Spinal cord (tissue), 10 donors: ENCODE measurements around the gene SH3PXD2B. TPM values are rescaled to one million over a fixed set of nuclear protein-coding genes. Genes with fewer than 3 reads are reported as not detected.

Experiments used
- DNase-seq, 6 donors: peaks; one replicate each; pipeline versions ENCODE4 v3.0.0 to v3.0.0-alpha.2; 2013 to 2015; ENCODE audit warnings: low spot score in 6 of 6, low read depth in 4 of 6
- H3K27ac ChIP-seq: one replicate; pipeline ENCODE4 v1.5.1; 2013; ENCODE audit warnings: low read depth, low read length, control low read depth
- H3K27me3 ChIP-seq: one replicate; pipeline ENCODE4 v1.6.1; 2013; ENCODE audit warnings: low read length; ENCODE audit not compliant: control insufficient read depth, insufficient read depth
- H3K36me3 ChIP-seq: one replicate; pipeline ENCODE4 v1.6.1; 2013; ENCODE audit warnings: low read length; ENCODE audit not compliant: control insufficient read depth, insufficient read depth
- H3K4me1 ChIP-seq: one replicate; pipeline ENCODE4 v1.6.1; 2013; ENCODE audit warnings: low read length; ENCODE audit not compliant: control insufficient read depth, insufficient read depth
- H3K4me3 ChIP-seq: one replicate; pipeline ENCODE4 v1.5.1; 2013; ENCODE audit warnings: low read depth, low read length, control low read depth
- H3K9me3 ChIP-seq: one replicate; pipeline ENCODE4 v1.6.1; 2013; ENCODE audit warnings: low read length; ENCODE audit not compliant: control insufficient read depth, insufficient read depth
- WGBS: methylation state at CpG from one replicate; pipeline ENCODE4 v1.1.5; 2013; ENCODE audit warnings: missing lambda C conversion rate; ENCODE audit not compliant: insufficient coverage; 5-methylcytosine and 5-hydroxymethylcytosine counted together
- polyA plus RNA-seq, 2 donors: library from polyadenylated mRNA; unstranded; fragments of 120-200 nt; gene quantifications; one replicate each; pipeline ENCODE4 v1.2.1, GENCODE V29; 2013; ENCODE audit not compliant: insufficient read length in 2 of 2
- total RNA-seq, 2 donors: library from RNA; depleted of rRNA in 1 of 2; stranded (reverse); fragments of 120-200 nt in 1 of 2; fragments of >200 nt in 1 of 2; gene quantifications; one replicate each; pipeline versions ENCODE4 v1.2.3 to v1.2.4, GENCODE V29; 2013 to 2014
- donor health status: healthy.

Gene SH3PXD2B
- total and polyA plus RNA-seq, 4 donors = 18.3 to 64.8 (median 42.5) TPM

DNA sequence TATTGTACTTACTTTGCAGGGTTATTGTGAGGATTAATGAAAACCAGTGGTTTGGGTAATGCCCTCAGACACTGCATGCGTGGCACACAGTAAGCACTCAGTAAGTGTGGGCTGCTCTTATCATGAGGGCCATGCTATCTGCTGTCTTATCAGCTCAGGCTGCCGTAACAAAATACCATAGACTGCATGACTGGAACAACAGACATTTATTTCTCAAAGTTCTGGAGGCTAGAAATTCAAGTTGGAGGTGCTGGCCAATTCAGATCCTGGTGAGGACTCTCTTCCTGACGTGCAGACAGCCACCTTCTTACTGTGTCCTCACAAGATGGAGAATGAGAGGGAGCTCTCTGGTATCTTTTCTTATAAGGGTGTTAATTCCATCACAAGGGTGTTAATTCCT, 23.9 kb upstream of the SH3PXD2B start:
- H3K9me3 ChIP-seq = no peaks in the 10 kb centered on the region
- 100% methylated on average over 1 of the region's 3 CpGs for WGBS
- peaks cover 11% of the 10 kb centered on the region for H3K4me1 ChIP-seq
- no peak overlapping the region for H3K27ac ChIP-seq
- H3K27me3 ChIP-seq = no peaks in the 10 kb centered on the region
- DNase-seq = no peak
- no peak overlapping the region for H3K4me3 ChIP-seq
- H3K36me3 ChIP-seq = no peaks in the 10 kb centered on the region

DNA sequence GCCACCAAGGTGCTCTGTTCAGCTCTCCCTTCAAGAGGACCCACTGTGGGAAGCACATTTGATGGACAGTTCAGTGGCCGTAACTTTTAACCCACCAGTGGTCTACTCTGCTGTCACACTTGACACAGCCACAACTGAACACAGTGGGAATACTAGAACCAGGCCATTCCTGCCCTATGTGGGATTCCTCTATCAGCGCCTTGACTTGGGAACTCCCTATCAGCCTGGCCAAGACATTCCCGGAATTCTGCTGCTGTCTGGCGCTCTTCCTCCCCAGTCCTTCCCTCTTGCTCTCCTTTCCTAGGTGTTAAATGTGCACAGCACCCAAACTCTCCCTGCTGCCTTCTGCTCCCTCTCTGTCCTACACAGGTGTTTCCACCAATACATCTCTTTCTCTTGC, 23.1 kb upstream of the SH3PXD2B start:
- Histone ChIP-seq H3K27ac (no peak overlapping the region), H3K4me1 (peaks cover 11% of the 10 kb centered on the region), H3K9me3 (no peaks in the 10 kb centered on the region), H3K4me3 (no peak overlapping the region), H3K27me3 (no peaks in the 10 kb centered on the region), H3K36me3 (no peaks in the 10 kb centered on the region)
- 78% methylated on average over 4 of the region's 4 CpGs for WGBS
- DNase-seq = no peak

DNA sequence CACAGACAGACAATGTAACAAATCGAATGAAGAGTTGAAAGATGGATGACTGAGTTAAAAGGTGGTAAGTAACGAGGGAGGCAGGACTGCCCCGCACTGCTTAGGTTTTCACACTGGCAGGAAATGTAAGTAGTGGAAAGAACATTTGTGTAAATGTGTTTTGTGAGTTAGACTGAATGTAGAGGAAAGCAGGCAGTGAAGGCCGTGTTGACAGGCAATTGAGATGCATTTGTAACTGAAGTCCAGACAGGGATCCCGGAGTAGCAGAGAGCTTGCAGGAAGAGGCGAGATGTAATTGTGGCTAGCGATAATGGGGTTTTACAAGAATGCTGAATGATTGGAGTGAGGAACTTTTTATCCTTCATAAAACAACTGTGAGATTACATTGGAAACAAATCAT, 20.0 kb upstream of the SH3PXD2B start:
- peak in 1 of 6 donors; percentile 14 for DNase-seq
- H3K36me3 ChIP-seq = no peaks in the 10 kb centered on the region
- 78% methylated on average over 5 of the region's 7 CpGs for WGBS
- peaks cover 6% of the 10 kb centered on the region for H3K4me1 ChIP-seq
- H3K27ac ChIP-seq = no peak overlapping the region
- no peak overlapping the region for H3K4me3 ChIP-seq
- H3K27me3 ChIP-seq = no peaks in the 10 kb centered on the region
- no peaks in the 10 kb centered on the region for H3K9me3 ChIP-seq

DNA sequence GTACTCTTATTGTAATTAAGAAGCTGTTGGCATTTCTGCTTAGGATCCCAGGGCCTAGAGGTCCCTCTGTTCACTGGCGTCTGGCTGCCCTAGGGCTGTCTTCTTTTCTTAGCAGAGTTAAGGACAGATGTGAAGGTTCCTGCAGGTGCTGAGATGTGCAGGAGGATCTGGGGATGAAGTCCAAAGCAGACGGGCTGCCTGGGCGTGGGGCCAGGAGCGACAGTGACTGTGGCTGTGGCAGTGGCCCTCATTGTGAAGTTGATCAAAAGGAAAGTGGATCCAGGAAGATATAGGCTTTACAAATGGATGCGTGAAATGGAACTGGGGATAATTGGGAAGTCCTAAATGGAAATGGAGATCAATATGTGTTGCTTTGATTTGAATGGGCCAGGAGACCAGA, 19.1 kb upstream of the SH3PXD2B start:
- Histone ChIP-seq H3K9me3 (no peaks in the 10 kb centered on the region), H3K27me3 (no peaks in the 10 kb centered on the region), H3K4me3 (no peak overlapping the region), H3K4me1 (peaks cover 3% of the 10 kb centered on the region), H3K36me3 (no peaks in the 10 kb centered on the region), H3K27ac (no peak overlapping the region)
- DNase-seq = no peak
- WGBS = 68% methylated on average over 5 of the region's 5 CpGs

DNA sequence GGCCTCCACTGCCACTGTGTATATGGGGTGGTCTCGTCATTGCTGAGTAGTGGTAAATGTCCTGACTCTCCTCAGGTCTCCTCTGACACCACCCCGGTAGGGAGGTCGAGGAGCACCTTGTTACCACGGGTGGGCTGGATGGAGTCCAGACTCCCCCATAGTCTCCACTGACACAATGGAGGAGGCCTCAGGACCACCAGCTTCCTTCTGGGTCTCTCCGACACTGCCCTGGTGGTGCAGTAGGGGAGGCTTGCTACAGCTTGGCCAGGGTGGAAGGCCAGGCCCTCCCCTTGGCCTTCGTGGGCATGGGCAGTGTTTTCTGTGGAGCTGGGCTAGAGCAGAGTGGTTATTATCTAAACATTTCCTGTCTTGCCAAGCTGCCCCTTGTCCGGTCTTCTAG, 15.4 kb upstream of the SH3PXD2B start:
- Histone ChIP-seq H3K4me1 (peaks cover 3% of the 10 kb centered on the region), H3K27ac (no peak overlapping the region), H3K36me3 (no peaks in the 10 kb centered on the region), H3K4me3 (no peak overlapping the region), H3K9me3 (no peaks in the 10 kb centered on the region), H3K27me3 (no peaks in the 10 kb centered on the region)
- WGBS = 100% methylated on average over 3 of the region's 7 CpGs
- DNase-seq = no peak

DNA sequence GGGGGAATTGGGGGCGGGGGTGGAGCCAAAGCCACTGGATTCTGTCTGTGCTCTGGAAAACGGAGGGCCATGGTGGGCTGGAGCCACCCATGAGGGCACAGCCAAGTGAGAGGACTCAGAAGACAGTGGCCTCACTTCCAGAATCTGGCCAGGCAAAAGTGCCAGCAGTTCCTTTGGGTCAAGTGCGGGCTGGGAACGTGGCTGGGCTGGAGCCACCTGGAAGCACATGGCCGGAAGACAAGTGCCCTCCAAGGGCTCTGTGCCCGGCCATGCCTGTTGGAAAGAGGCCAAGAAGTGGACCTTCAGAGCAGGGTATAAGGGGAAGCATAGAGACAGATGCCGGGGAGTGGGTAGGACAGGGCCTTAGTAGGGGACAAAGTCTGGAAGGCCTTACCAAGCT, 11.7 kb upstream of the SH3PXD2B start:
- 79% methylated on average over 7 of the region's 7 CpGs for WGBS
- H3K36me3 ChIP-seq = no peaks in the 10 kb centered on the region
- H3K4me1 ChIP-seq = peaks cover 7% of the 10 kb centered on the region

DNA sequence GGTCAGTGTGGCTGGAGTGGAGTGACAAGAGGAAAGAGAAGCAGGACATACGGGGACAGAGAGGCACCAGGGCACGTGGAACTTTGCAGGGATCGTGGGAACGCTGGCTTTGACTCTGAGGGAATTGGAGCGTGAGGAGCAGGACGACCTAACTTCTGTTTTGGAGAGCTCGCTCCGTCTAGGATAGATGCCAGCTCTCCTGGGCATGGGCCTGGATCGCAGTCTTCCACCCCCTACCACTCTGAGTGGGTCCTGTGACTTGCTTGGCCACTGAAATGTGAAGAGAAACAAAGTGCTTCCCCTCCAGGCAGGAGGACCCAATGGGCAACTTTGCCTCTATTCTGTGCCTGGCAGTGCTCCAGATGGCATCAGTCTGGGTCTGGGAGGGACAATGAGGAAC, 8.7 kb upstream of the SH3PXD2B start:
- Histone ChIP-seq H3K27ac (no peak overlapping the region), H3K9me3 (peaks cover 9% of the 10 kb centered on the region), H3K36me3 (no peaks in the 10 kb centered on the region), H3K4me1 (peaks cover 13% of the 10 kb centered on the region), H3K27me3 (no peaks in the 10 kb centered on the region), H3K4me3 (no peak overlapping the region)
- DNase-seq = peak in 1 of 6 donors; percentile 43
- whole genome bisulfite sequencing = 75% methylated on average over 9 of the region's 9 CpGs

More for the DNA sequence above, 11.7 kb upstream of the SH3PXD2B start:
- no peak overlapping the region for H3K27ac ChIP-seq
- H3K27me3 ChIP-seq = no peaks in the 10 kb centered on the region
- peaks cover 9% of the 10 kb centered on the region for H3K9me3 ChIP-seq
- no peak for DNase-seq
- H3K4me3 ChIP-seq = no peak overlapping the region

DNA sequence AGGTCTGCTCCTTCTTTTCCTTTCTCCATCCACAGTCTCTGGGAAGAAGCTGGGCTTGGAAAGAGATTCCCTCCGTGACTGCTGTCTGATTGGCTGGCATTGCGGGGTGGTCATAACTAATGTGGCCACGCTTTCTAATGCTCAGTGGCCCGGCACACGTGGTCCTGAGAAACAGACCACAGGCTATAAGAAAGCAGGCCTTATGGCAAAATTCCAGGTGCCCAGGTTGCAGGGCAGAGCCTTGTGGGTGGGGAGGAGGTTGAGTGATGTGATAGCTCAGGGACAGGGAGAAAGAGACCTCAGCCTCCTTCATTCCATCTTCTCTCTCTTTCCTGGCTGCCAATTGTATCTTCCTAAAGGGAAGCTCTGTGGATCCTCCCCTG, 5.4 kb upstream of the SH3PXD2B start:
- Histone ChIP-seq H3K36me3 (no peaks in the 10 kb centered on the region), H3K4me3 (no peak overlapping the region), H3K27me3 (no peaks in the 10 kb centered on the region), H3K4me1 (peaks cover 25% of the 10 kb centered on the region), H3K9me3 (peaks cover 9% of the 10 kb centered on the region), H3K27ac (no peak overlapping the region)
- 83% methylated on average over 5 of the region's 5 CpGs for WGBS
- no peak for DNase-seq

DNA sequence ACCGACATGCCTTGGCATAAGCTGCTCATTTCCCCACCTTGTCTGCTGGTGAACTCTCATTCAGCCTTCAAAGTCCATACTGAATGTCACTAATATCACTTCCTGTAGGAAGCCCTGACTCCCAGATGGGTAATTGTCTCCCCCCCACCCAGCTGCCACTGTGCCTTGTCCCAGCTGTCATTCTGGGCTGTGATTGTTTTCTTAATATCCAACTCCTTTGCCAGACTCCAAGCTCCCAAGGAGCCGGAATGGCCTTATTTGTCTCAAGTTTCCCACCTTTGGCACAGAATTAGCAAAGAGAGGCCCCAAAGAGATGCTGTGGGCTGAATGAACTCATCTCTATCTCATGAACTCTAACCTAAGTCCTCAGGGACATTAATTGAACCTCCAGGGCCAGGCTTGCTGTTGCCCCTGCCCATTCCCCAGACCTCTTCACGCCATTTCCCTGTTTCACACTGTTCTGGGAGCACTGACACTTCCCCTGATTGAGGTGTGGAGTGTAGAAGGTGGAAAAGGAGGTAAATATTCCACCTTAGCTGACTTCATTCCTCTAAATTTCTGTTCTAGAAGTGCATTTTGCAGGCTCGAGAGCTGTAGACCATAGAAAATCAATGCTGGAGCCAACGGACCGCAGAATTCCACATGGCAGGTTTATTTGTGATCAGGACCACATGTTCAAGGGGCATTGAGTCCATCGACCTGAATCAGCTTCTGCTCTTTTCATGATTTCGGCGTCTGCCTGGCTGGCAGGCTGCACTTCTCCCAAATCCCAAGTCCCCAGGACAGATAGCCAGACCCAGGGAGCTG, 4.9 kb upstream of the SH3PXD2B start:
- WGBS = 78% methylated on average over 8 of the region's 9 CpGs
- Histone ChIP-seq H3K9me3 (peaks cover 8% of the 10 kb centered on the region), H3K36me3 (no peaks in the 10 kb centered on the region), H3K27ac (no peak overlapping the region), H3K4me3 (no peak overlapping the region), H3K4me1 (peaks cover 27% of the 10 kb centered on the region), H3K27me3 (no peaks in the 10 kb centered on the region)
- DNase-seq = peak in 1 of 6 donors; percentile 59

DNA sequence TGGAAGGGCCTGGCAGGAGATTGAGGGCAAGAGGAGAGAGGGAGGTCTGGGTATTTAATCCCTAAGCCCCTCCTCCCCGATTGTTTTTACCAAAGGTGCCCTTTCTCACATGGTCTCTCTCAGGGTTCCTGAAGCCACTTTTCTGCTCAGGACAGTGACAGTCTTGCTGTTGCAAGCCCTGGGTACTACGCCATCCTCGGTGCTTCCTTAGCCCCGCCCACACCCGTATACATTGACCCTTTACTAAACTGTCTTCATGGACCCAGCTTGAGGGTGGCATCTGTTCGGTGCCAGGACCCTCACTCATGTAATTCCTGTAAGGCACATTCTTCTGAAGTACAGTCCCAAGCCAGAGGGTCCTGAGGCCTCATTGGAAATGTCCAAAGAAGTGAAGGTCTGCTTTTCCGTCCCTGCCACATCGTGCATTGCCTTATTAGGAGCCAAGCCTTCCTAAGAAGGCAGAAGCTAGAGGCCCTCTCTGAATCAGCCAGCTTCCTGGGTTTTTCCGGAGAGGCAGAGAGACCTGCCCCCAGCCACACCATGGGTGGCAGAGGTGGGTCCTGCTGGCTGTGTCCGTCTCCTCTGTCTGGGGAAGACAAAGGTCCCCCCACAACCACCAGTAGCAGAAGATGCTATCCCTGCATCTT, 1.9 kb upstream of the SH3PXD2B start:
- H3K4me1 ChIP-seq = peaks cover 46% of the 10 kb centered on the region
- H3K4me3 ChIP-seq = no peak overlapping the region
- H3K27ac ChIP-seq = no peak overlapping the region
- 63% methylated on average over 9 of the region's 10 CpGs for WGBS
- no peaks in the 10 kb centered on the region for H3K9me3 ChIP-seq
- H3K36me3 ChIP-seq = peaks cover 3% of the 10 kb centered on the region
- no peaks in the 10 kb centered on the region for H3K27me3 ChIP-seq
- no peak for DNase-seq
